HG03521 (cell line): ENCODE results near the gene OR8J1.
"Not testable (repeated sequence)": the region's sequence is repeated elsewhere in the genome, so short reads cannot be mapped to it uniquely, and the experiment has no call there.

Experiments
- ATAC-seq: cut with Tn5 transposase; IDR thresholded peaks from one replicate; pipeline ENCODE4 v1.9.1; 2021; ENCODE audit warnings: mild to moderate bottlenecking, moderate library complexity; ENCODE audit not compliant: unreplicated experiment

Gene OR8J1

GRCh38 chr11:56353991-56354390, at the start of gene OR8J1:
TSS of gene OR8J1 (plus strand) at chr11:56354291. CDS start at chr11:56360247, 5,956 bp downstream.
- no peak for ATAC-seq

GRCh38 chr11:56307836-56308235, 46.3 kb upstream of the OR8J1 start:
- ATAC-seq = no peak

DNA sequence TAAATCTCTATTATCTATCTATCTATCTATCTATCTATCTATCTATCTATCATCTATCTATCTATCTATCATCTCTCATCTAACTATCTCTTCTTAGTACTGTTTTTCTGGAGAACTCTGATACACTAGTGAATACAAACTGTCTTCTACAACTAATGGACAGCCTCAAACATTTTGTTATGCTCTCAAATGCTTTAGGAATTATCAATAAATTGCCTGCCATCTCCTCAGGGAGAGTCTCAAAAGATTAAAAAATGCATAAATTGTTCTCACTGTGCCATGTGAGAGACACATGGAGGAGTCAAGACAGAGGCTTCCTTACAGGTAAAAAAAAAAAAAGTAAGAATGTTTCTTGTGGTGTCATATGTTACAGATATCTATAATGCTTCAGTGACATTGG, 39.2 kb upstream of the OR8J1 start, which contains the start of gene OR8K3:
TSS of gene OR8K3 (plus strand) at position 301 of the 400 bp plus-strand sequence. CDS start 3,163 bp downstream, outside the sequence.
- no peak for ATAC-seq

- no peak for ATAC-seq
These were observed 22.1 kb upstream of the OR8J1 start for GRCh38 chr11:56331861-56332491.

- ATAC-seq = no peak
These were observed 20.9 kb upstream of the OR8J1 start for GRCh38 chr11:56333156-56333555.

GRCh38 chr11:56340289-56340688, 13.8 kb upstream of the OR8J1 start:
- ATAC-seq = no peak

DNA sequence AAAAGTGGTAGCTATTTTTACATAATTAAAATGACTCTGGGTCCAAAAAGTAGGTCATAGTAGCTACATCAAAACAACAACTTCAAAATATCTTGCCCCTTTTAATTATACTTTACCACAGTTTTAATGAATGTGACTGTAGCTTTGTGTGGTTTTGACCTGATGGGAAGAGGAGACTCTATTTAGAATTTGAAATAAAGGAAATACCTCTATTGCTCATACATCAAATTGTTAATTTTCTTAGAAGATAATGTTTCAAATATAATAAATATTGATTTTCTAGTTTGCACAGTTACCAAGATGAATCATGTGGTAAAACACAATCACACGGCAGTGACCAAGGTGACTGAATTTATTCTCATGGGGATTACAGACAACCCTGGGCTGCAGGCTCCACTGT, 8.4 kb upstream of the OR8J1 start, which contains the start of gene OR8K1:
TSS of gene OR8K1 (plus strand) at position 301 of the 400 bp plus-strand sequence. CDS start at position 301, 0 bp downstream.
- ATAC-seq = no peak

DNA sequence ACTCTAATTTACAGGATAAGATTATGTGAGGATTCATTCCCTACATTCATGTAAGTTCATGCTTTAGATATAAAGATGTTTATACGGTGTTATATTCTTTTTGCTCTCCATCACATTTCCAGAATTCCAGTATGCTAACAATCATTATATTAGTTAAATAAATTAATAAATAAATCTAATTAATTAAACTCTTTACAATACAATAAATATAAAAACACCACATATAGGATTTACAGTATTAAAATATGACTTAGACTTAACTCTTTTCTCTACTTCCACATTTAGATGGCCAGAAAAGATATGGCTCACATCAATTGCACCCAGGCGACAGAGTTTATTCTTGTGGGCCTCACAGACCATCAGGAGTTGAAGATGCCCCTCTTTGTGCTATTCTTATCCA, 21.2 kb downstream of the OR8J1 start, which contains the start of gene OR8U1:
TSS of gene OR8U1 (plus strand) at position 301 of the 400 bp plus-strand sequence. CDS start at position 301, 0 bp downstream.
- no peak for ATAC-seq

- ATAC-seq = no peak
These were observed 26.0 kb downstream of the OR8J1 start for GRCh38 chr11:56380120-56380519.

DNA sequence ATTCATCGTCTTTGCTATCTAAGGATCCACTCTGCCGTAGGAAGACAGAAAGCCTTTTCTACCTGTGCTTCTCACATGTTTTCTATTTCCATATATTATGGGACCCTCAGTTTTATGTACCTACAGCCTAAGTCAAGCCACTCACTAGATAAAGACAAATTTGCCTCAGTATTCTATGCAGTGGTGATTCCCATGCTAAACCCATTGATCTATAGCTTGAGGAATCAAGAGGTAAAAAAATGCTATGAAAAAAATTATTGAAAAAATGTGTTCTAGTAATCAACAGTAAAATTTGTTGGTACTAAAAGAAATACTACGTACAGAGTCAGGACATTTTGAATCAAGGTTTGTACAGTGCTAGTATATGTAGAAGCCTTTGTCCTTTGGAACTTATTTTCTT, 40.3 kb downstream of the OR8J1 start:
- ATAC-seq = no peak

DNA sequence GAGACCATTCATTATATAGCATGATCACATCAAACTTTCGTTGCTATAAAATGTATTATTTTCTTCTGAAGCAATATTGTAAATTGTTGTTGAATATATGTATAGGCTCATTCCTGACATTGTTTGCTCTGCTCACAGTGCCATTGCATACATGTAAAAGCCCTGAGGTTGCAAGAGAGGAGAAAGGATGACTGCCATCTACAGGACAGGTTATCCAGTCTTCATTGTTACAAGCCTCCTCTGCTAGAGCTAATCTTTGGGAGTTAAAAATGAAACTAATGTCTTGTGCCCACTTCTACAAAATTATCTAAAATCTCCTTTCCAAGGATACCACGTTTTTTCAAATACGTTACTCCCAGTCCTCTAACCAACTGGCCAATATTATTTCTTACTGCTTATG, 42.0 kb downstream of the OR8J1 start:
- ATAC-seq = no peak

DNA sequence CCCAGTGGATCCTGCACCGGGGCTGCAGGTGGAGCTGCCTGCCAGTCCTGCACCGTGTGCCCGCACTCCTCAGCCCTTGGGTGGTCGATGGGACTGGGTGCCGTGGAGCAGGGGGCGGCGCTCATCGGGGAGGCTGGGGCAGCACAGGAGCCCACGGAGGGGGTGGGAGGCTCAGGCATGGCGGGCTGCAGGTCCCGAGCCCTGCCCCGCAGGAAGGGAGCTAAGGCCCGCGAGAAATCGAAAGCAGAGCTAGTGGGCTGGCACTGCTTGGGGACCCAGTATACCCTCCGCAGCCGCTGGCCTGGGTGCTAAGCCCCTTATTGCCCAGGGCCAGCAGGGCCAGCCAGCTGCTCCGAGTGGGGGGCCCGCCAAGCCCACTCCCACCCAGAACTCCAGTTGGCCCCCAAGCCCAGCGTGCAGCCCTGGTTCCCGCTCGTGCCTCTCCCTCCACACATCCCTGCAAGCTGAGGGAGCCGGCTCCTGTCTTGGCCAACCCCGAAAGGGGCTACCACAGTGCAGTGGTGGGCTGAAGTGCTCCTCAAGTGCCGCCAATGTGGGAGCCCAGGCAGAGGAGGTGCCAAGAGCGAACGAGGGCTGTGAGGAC, 47.9 kb downstream of the OR8J1 start:
- ATAC-seq = not testable (repeated sequence)

GRCh38 chr11:56404393-56404792, 50.3 kb downstream of the OR8J1 start:
- ATAC-seq = no peak

DNA sequence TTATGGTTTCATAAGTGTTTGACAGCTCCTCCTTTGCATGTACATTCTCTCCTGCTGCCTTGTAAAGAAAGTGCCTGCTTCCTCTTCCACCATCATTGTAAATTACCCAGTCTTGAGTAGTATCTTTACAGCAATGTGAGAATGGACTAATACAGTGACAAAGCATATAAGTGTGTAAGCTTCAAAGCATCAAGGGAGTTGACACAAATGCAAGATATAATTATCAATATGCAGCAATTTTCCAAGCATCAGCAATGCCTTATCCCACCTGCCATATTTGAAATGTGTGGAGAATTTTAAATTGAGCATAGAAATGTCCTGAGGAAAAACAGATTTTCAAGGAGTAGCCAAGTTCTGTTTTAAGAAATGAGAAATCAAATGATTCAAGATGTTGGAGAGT, 56.7 kb downstream of the OR8J1 start:
- ATAC-seq = no peak
